HG03439 (cell line): ENCODE measurements around the gene KLF15.

ENCODE experiments used
- ATAC-seq: cut with Tn5 transposase; IDR thresholded peaks from one replicate; pipeline ENCODE4 v1.9.1; 2021; ENCODE audit warnings: mild to moderate bottlenecking, moderate library complexity; ENCODE audit not compliant: unreplicated experiment

The KLF15 gene

GRCh38 chr3:126357295-126358037 is at the start of gene KLF15:
TSS of gene KLF15 (minus strand) at chr3:126357408. CDS start at chr3:126352922, 4,486 bp downstream.
- peak; percentile 82 for ATAC-seq

GRCh38 chr3:126406389-126407296 is 49.4 kb upstream of the KLF15 start:
- no peak for ATAC-seq

- ATAC-seq: no peak
Observed at GRCh38 chr3:126402666-126403302, 45.6 kb upstream of the KLF15 start.

- no peak for ATAC-seq
Observed at GRCh38 chr3:126402178-126402577, 45.0 kb upstream of the KLF15 start.

- no peak for ATAC-seq
Observed at GRCh38 chr3:126401611-126402160, 44.5 kb upstream of the KLF15 start.

- no peak for ATAC-seq
Observed at GRCh38 chr3:126399756-126400155, 42.5 kb upstream of the KLF15 start.

- ATAC-seq: no peak
Observed at GRCh38 chr3:126399351-126399735, 42.1 kb upstream of the KLF15 start.

GRCh38 chr3:126398423-126399350 is 41.5 kb upstream of the KLF15 start:
- ATAC-seq: no peak

GRCh38 chr3:126397610-126398422 is 40.6 kb upstream of the KLF15 start:
- no peak for ATAC-seq

GRCh38 chr3:126396536-126396935 is 39.3 kb upstream of the KLF15 start:
- ATAC-seq: no peak

GRCh38 chr3:126395846-126396513 is 38.8 kb upstream of the KLF15 start:
- ATAC-seq: no peak

- ATAC-seq: no peak
Observed at GRCh38 chr3:126394977-126395321, 37.7 kb upstream of the KLF15 start.

- no peak for ATAC-seq
Observed at GRCh38 chr3:126394179-126394976, 37.2 kb upstream of the KLF15 start, which contains the start of gene CFAP100. TSS of gene CFAP100 (plus strand) at chr3:126394909. CDS start at chr3:126396001, 1,092 bp downstream.

- ATAC-seq: no peak
Observed at GRCh38 chr3:126393563-126393962, 36.4 kb upstream of the KLF15 start.

GRCh38 chr3:126392246-126392645 is 35.0 kb upstream of the KLF15 start:
- ATAC-seq: no peak

GRCh38 chr3:126391631-126392030 is 34.4 kb upstream of the KLF15 start:
- no peak for ATAC-seq

GRCh38 chr3:126390751-126391150 is 33.5 kb upstream of the KLF15 start:
- no peak for ATAC-seq

GRCh38 chr3:126390201-126390600 is 33.0 kb upstream of the KLF15 start:
- ATAC-seq: no peak
